Effector CD8-positive, alpha-beta T cell (primary cell): ENCODE measurements around the gene SOX1.

ENCODE experiments used
- DNase-seq: peaks from one replicate; lab custom pipeline; 2025; lab: John Stamatoyannopoulos, UW

SOX1 gene

DNA sequence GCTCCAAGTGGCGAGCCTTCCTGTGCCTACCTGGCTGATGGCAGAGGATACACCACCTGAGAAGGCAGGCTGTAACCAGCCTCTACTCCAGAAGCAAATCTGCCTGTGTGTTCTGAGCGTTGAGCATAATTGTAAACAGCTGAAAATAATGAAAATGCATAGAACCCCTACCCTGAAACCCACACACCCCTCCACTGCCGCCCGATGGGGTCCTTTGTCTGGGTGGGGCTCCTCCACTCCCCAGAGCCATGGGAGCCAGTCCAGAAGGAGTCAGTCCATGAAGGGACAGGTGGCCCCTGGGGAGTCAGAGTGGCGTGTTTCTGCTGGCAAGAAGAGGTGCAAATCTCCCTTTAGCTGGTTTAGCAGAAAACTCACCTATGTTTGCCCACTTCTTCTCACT is 8.0 kb upstream of the SOX1 start:
- no peak for DNase-seq

DNA sequence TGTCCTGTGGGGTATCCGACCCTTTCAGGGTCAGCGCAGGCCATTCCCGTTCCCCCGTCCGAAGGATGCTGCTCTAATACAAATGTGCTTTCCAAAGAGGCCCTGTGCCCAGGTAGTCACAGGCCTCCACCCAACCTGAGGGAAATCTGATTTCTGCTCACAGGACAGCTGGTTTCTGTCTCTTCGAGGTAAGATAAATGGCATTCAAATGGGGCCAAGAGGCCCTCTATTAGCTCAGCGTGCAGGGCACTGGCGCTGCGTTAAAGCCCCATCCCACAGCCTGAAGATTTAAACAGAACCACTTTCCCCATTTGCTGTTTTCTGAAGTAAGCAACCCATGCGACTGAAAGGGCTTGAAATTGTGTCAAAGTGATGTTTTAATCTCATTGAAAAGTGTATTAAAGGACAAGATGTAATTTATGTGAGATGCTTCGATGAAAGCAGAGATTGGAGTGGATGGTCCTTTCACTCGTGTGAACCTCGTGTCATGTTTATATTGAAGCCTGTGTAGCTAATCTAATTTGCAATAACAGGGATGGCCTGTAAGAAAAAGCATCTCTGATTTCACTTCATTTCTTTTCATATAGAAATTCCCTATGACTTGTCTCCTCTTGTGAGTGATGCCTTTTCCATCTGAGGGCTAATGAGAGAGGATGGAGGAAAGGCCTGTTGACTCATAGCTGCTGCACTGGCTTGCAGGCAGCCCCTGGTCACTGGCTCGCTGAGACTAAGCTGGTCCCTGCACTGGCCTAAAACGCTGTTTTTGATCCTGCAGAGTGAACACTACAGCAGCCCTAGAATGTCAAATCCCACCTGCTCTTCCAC is 7.3 kb upstream of the SOX1 start:
- no peak for DNase-seq

DNA sequence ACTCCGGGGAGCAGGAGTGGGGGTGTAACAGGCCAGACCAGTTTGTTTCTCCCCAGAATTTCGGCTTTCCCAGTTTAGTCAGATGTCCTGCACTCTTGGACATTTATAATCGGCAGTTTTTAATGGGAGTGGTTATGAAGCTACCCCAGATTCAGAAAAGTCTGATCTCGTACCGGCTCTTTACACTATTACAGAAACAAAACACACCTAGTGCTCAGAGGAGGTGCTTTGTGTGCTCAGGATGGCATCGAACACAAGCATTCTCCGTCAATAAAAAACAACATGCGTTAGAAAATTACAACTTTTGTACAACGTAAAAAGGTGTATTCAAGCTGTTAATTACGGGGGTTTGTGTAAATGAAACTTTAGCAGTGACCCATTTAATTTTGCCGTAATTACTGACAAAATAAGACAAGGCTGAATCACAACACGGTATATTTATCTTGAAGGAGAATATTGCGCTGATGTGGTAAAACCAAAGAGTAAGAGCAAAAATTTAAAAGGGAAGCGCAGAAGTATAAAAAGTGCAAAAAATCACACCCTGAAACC is 6.6 kb upstream of the SOX1 start:
- DNase-seq: no peak

DNA sequence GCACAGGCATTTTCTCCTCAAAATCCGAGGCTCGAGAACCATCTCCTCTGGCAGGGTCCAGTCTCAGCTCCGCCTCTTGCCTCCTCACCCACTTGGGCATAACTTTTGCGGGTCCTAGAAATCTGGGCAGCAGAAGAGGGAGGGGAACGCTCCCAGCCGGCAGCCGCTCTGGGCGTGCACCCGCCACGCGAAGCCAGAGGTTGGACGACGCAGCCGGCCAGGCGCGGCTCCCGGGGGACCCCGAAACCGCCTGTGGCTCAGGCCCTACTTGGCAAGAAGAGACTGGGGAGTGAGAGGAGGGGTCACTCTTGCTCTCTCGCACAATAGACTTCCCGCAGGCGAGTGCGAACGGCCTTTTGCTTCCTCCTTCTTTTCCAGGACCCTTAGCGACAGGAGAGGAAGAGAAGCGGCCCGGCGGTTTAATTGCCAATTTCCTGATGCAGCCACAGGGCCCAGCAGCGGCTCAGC is 6.0 kb upstream of the SOX1 start:
- no peak for DNase-seq

DNA sequence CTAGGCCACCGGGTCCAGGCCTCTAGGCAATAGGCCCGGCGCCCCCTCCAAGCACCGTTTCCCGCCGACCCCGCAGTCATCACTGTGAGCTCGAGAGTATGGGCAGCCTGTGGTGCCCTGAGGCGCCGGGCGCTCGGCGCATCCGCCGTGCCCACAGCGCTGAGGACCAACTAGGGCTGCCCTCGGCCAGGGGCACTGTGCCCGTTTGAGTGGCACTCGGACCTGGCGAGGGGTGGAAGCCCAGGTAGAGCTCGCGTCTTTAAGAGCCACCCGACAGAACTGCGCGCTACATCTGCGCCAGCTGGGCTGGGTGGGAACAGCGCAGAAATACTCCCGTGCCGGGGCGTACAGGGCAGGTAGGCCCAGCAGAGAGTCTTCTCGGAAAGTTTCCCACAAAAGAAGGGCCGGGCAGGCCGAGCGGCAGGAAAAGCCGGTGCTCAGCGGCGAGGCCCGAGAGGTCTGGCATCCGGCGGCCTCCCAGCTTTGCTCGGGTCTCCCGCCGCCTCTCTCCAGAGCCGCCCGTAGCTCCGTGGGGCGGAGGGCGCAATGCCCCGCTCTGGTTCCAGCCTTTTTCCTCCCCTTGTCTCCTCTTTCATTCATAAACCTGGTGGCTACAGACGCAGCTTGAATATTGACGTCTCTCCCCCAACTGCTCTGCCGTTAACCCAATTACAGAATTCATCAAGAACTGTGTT is 5.4 kb upstream of the SOX1 start:
- no peak for DNase-seq

DNA sequence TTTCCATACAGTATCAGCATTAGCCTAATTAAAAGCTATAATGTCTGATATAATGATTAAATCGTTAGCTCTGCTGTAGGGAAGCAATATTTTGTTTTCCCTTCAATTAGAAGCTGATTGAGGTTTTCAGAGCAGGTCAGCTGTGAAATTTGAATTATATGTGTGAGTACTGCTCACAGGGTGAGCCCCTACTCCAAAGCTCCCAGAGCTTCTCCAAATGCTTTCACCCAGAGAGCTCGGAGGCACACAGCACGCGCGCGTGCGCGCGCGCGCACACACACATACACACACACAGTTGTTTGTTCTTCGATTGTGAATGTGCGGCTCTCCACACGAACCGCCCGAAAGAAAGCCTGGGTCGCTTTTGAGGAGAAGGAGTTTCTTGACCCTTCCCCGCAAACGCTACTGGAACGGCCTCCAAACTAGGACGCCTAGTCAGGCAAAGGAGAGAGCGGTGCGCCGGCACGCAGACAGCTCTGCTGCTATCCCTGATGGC is 4.8 kb upstream of the SOX1 start:
- no peak for DNase-seq

DNA sequence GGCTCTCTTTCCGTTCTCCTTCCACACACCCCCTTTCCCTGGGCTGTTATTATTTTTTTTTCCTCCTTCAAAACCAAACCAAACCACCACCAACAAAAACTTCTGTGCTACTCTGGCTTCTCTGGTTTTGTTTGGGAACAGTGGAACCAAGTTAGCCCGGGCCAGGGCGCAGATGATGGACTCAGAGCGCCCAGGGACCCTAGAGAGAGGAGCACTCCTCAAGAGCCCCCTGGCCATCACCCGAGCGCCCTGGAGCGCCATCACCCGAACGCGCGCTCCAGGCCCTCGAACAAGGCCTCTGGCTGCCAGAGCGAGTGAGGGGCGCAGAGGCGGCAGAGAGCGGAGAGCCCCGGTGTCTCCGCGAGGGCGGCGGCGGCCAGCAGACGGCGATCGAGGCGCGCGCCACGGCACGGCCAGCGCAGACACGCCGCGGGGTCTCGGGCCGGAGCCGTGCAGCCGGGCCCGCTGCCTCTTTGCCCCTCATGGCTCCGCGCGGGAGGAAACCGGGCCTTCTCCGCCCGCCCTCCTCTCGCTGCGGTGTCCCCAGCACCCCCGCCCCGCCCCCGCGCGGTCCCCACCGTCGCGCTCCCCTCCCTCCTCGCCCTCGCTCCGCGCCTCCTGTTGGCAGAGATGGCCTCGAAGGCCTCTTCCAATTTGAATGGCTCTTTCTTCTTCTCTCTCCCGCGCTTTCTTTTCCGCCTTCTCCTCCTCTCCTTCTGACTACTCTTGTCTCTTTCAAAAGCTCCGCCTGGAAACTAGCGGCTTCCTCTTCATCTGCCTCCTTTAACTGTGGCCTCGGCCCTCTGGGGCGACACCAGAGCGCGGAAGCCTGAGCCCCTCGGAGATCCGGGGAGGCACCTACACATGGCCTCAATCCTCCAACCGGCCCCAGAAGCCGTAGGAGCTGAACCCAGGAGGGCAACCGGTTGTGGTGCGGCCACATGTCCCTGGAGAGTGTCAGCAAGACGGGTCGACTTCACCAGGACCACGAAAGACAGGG is 4.1 kb upstream of the SOX1 start:
- DNase-seq: no peak

DNA sequence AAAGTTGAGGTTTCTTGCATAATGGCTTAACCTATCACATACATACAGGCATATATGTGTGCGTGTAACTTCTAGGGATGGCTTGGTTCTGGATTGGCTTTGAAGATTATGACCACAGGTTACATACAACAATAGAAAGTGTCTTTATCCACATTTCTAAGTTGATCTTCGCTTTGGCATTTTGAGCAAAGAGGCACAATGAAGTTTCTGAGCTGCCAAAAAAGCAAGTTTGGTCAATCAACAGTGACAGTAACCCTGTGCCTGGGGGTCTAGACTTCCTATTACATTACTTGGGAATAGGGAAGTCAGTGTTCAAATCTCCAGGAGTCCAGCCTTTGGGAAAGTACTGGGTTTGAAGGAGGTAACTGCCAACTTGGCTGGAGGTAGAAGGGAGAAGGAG is 3.1 kb upstream of the SOX1 start:
- DNase-seq: no peak

DNA sequence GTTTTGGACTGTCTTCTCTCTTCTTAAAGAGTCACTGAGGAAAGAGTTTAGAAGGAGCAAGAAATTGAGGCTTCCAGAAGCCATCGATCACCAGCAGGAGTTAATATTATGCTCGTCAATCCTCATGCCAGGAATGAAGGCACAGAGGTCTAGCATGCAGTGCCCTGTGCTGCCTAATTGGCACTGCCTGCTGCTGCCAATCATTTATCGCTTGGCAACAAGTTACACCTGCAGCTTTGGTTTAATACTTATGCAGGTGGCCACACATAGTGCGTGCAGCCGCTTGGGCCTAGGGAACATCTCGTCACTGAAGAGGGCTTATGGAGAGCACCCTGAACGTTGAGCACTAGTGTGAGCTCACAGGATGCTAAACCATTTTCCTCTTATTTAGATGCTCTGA is 2.7 kb upstream of the SOX1 start:
- no peak for DNase-seq

DNA sequence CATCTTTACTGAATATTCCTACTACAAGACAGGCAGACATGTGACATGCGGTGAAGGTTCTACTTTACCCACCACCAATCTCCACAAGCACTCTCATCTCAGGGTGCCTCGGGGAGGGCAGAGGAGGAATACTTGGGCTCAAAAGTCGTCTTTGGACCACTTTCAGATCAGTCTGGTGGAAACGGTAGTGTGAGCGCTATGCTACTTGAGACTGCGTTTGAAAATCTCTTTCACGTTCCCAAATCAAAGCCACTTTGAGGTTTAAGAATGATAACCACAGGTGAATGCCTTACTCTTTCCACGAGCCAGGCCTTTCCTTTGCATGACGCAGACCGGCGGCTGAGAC is 1.5 kb upstream of the SOX1 start:
- DNase-seq: no peak

DNA sequence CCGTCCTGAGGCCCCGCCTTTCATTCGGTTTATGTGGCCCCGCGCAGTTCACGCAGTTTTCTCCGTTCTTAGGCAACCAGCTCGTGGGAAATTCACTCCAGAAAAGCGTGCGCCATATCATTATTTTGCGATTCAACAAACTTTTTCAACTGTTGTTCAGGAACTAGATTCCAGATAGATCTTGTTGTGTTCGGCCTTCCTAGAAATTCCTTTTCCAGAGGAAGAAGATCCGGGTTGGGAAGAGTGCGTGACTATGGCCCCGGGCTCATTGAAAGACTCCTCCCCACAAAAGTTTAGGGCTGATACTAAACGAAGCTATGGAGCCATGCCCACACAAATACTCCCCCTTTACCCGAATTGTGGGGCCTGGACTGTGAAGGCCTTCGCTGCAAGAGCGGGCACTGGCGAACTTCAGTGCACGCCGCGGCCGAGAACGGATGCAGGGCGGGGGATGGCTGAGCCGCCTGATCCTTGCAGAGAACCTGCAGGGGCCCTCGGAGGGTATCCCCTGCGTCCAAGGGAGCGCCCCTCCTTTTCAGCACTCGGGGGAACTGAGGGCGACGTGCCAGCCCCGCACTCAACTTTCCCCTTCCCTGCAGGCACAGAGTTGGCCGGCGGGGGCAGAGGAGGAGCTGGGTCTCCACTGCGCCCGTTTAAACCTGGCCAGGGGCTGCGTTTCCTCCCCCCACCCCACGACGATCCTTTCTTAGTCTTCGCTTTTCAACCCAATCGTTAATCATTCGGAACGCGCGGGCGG is 904 bp upstream of the SOX1 start:
- DNase-seq: no peak

DNA sequence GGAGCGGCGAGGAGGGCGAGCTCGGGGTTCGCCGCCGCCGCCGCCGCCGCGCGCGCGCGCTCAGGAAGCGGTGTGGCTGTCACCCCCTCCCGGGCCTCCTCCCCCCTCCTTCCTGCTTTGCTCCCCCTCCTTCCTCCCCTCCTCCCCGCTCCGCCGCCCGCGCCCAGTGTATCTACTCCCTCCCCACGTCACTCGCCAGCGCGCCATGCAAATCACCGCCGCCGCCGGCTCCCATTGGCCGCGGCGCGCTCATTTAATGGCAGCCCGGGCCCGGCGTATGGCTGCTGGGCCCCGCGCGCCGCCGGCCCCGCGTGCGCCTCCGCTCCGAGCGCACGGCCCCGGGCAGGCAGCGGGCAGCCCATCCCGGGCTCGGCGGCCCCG is 335 bp upstream of the SOX1 start:
- DNase-seq: peak; percentile 11

DNA sequence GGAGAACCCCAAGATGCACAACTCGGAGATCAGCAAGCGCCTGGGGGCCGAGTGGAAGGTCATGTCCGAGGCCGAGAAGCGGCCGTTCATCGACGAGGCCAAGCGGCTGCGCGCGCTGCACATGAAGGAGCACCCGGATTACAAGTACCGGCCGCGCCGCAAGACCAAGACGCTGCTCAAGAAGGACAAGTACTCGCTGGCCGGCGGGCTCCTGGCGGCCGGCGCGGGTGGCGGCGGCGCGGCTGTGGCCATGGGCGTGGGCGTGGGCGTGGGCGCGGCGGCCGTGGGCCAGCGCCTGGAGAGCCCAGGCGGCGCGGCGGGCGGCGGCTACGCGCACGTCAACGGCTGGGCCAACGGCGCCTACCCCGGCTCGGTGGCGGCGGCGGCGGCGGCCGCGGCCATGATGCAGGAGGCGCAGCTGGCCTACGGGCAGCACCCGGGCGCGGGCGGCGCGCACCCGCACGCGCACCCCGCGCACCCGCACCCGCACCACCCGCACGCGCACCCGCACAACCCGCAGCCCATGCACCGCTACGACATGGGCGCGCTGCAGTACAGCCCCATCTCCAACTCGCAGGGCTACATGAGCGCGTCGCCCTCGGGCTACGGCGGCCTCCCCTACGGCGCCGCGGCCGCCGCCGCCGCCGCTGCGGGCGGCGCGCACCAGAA is 1.1 kb downstream of the SOX1 start:
- no peak for DNase-seq

DNA sequence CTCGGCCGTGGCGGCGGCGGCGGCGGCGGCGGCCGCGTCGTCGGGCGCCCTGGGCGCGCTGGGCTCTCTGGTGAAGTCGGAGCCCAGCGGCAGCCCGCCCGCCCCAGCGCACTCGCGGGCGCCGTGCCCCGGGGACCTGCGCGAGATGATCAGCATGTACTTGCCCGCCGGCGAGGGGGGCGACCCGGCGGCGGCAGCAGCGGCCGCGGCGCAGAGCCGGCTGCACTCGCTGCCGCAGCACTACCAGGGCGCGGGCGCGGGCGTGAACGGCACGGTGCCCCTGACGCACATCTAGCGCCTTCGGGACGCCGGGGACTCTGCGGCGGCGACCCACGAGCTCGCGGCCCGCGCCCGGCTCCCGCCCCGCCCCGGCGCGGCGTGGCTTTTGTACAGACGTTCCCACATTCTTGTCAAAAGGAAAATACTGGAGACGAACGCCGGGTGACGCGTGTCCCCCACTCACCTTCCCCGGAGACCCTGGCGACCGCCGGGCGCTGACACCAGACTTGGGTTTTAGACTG is 1.7 kb downstream of the SOX1 start:
- DNase-seq: no peak

DNA sequence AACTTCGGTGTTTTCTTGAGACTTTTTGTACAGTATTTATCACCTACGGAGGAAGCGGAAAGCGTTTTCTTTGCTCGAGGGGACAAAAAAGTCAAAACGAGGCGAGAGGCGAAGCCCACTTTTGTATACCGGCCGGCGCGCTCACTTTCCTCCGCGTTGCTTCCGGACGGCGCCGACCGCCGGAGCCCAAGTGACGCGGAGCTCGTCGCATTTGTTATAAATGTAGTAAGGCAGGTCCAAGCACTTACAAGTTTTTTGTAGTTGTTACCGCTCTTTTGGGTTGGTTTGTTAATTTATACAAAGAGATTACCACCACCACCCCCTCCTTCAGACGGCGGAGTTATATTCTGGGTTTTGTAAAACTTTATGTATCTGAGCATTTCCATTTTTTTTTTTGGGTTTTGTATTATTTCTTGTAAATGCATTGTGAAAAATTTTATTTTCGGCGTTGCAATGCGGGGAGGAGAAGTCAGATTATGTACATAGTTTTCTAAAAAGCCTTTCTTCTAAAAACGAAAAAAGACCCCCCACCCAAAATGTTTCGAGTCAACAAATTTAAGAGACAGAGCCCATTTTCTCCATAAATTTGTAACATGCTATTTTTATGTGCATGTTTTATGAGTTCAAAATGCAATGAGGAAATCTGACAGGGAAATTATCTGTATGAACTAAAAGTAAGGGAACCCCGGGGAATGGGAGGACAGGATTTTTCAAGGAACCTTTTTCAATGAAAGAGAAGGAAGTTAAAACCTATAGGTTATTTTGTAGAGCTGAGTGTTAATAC is 2.3 kb downstream of the SOX1 start:
- DNase-seq: no peak

DNA sequence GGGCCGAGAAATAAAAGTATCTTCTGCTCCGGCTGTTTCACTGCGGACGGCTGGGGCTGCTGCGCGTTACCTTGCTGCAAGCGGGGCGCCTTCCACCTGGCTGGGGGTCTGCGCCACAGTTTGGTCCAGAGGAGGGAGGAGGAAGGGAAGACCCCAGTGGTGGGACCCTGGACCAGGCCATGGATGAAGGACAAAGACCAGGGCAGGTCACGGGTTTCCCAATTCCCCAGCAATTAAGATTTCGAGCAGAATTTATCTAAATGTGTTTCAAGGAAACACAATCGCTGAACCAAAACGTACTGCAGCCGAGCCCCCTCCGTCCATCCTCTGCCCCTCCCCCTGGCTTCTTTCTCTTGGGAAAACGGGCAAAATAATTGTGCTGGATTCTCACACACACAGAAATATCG is 2.9 kb downstream of the SOX1 start:
- DNase-seq: no peak

DNA sequence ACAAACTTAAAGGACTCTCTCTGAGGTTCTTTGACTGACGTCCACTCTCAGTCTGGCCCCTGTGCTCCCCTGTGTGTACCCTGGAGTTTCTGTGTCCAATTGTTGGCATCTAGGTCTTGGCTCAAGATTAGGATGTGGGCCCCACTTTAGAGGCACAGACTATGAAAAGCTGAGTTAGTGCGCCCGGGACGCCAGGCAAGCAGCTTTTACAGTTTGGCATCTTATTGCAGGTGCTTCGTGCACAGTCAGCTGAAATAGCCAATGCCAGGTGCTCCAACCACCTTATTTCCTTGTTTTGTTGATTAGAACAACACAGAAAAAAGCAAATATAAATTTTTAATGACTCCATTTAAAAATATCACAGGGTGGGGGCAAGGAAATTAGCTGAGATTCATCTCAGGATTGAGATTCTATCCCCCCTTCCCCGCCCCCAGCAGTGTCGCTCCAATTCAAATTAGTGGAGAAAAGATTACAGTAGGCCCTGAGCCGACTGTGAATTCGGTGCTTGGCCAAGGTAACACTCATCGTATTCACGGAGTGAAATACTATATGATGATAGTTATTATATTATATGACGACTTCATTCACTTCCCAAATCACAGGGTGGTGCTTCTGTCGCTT is 4.3 kb downstream of the SOX1 start:
- DNase-seq: no peak

DNA sequence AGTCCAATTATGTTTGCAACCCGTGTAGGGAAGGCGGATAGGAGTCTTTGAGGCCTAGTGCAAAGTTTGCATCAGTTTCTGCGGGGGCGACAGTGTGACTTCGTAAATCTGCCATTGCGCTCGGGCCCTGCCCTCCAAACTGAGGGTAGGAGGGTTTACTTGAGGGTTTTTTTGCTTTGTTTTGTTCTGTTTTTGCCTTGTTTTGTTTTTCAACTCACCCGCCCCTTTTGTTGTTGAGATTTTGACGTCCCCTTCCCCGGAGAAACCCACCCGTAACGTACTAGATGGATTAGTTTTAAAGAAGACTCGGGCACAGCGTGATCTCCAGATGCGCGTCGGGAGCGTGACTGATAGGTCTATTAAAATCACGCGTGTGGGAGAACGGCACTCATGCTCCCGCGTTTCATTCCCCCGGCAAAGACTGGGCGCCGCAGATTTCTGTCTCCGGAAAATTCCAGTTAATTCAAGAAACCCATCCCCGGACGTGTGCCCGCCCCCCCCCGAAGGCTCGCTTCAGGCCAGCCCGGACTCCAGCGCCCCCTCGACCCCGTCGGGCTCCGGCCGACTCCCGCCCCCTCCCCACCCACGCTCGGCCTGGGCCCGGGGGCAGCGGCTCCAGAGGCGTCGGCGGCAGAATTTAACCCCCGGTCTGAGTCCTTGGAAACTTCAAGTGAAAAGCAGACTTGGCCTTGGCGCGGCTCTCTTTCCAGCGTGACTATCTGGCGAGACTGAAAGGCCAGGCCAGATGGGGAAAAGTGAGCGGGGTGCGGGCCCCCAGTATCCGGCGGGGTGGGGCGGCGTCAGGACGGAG is 5.0 kb downstream of the SOX1 start:
- no peak for DNase-seq
